ENCODE measurements around the gene PRKCZ.
"Not testable (repeated sequence)": the region's sequence is repeated elsewhere in the genome, so short reads cannot be mapped to it uniquely, and the experiment has no call there.

PRKCZ gene

GRCh38 chr1:2104621-2105427 lies 54.6 kb downstream of the PRKCZ start:
- no peak for DNase-seq

GRCh38 chr1:2105781-2106524 lies 55.7 kb downstream of the PRKCZ start:
- DNase-seq, result no peak

GRCh38 chr1:2106659-2107405 lies 56.6 kb downstream of the PRKCZ start:
- no peak for DNase-seq

GRCh38 chr1:2107586-2108212 lies 57.5 kb downstream of the PRKCZ start:
- DNase-seq, result no peak

- DNase-seq, result no peak
These were observed 58.1 kb downstream of the PRKCZ start for GRCh38 chr1:2108213-2108876.

- DNase-seq, result no peak
These were observed 58.8 kb downstream of the PRKCZ start for GRCh38 chr1:2108877-2109580.

- DNase-seq, result no peak
These were observed 59.4 kb downstream of the PRKCZ start for GRCh38 chr1:2109581-2110021.

GRCh38 chr1:2110191-2110737 lies 60.1 kb downstream of the PRKCZ start:
- DNase-seq, result no peak

GRCh38 chr1:2110738-2111673 lies 60.8 kb downstream of the PRKCZ start:
- DNase-seq, result no peak

- DNase-seq, result no peak
These were observed 61.4 kb downstream of the PRKCZ start for GRCh38 chr1:2111674-2112035.

GRCh38 chr1:2112280-2112701 lies 62.1 kb downstream of the PRKCZ start:
- no peak for DNase-seq

GRCh38 chr1:2113620-2114135 lies 63.5 kb downstream of the PRKCZ start:
- DNase-seq, result no peak

- DNase-seq, result not testable (repeated sequence)
These were observed 64.4 kb downstream of the PRKCZ start for GRCh38 chr1:2114635-2115007.

- no peak for DNase-seq
These were observed 64.9 kb downstream of the PRKCZ start for GRCh38 chr1:2115008-2115641.

GRCh38 chr1:2115702-2116341 lies 65.6 kb downstream of the PRKCZ start:
- DNase-seq, result no peak

- no peak for DNase-seq
These were observed 69.7 kb downstream of the PRKCZ start for GRCh38 chr1:2119886-2120285.

GRCh38 chr1:2121101-2121691 lies 71.0 kb downstream of the PRKCZ start:
- no peak for DNase-seq

GRCh38 chr1:2121794-2122193 lies 71.6 kb downstream of the PRKCZ start:
- not testable (repeated sequence) for DNase-seq

Data from amniotic stem cell (primary cell).